HG03159 (cell line): ENCODE measurements around the gene APC.
"Not testable (repeated sequence)": the region's sequence is repeated elsewhere in the genome, so short reads cannot be mapped to it uniquely, and the experiment has no call there.

Experiments used
- ATAC-seq: cut with Tn5 transposase; IDR thresholded peaks from one replicate; pipeline ENCODE4 v1.9.1; 2021; ENCODE audit warnings: mild to moderate bottlenecking, moderate library complexity; ENCODE audit not compliant: unreplicated experiment

Gene APC

GRCh38 chr5:112713206-112713605 lies 24.5 kb upstream of the APC start:
- no peak for ATAC-seq

- ATAC-seq = not testable (repeated sequence)
These were observed 20.8 kb upstream of the APC start for GRCh38 chr5:112716895-112717294.

GRCh38 chr5:112717506-112718082 lies 20.1 kb upstream of the APC start:
- no peak for ATAC-seq

- no peak for ATAC-seq
These were observed 19.3 kb upstream of the APC start for GRCh38 chr5:112718344-112718743.

- ATAC-seq = no peak
These were observed 17.1 kb upstream of the APC start for GRCh38 chr5:112720576-112720975.

- no peak for ATAC-seq
These were observed 12.8 kb upstream of the APC start for GRCh38 chr5:112724901-112725300.

GRCh38 chr5:112729630-112730029 lies 8.1 kb upstream of the APC start:
- no peak for ATAC-seq

GRCh38 chr5:112732131-112732530 lies 5.6 kb upstream of the APC start:
- ATAC-seq = no peak

- ATAC-seq = no peak
These were observed 4.1 kb upstream of the APC start for GRCh38 chr5:112733586-112733985.

GRCh38 chr5:112734597-112734996 lies 3.1 kb upstream of the APC start:
- ATAC-seq = no peak

- ATAC-seq = no peak
These were observed 2.0 kb upstream of the APC start for GRCh38 chr5:112735702-112736101.

- no peak for ATAC-seq
These were observed 619 bp upstream of the APC start for GRCh38 chr5:112737070-112737462.

- ATAC-seq = peak; percentile 53
These were observed 491 bp downstream of the APC start for GRCh38 chr5:112738191-112738560.

GRCh38 chr5:112742424-112742823 lies 4.7 kb downstream of the APC start:
- ATAC-seq = no peak

- ATAC-seq = no peak
These were observed 5.9 kb downstream of the APC start for GRCh38 chr5:112743631-112744030.

GRCh38 chr5:112752335-112752734 lies 14.7 kb downstream of the APC start:
- ATAC-seq = no peak

GRCh38 chr5:112755703-112756102 lies 18.0 kb downstream of the APC start:
- ATAC-seq = no peak

GRCh38 chr5:112757468-112758208 lies 20.0 kb downstream of the APC start:
- peak; percentile 87 for ATAC-seq

GRCh38 chr5:112758676-112759075 lies 21.0 kb downstream of the APC start:
- no peak for ATAC-seq

GRCh38 chr5:112762113-112762810 lies 24.6 kb downstream of the APC start:
- no peak for ATAC-seq

- no peak for ATAC-seq
These were observed 25.5 kb downstream of the APC start for GRCh38 chr5:112763165-112763564.

GRCh38 chr5:112772124-112772523 lies 34.4 kb downstream of the APC start:
- ATAC-seq = no peak
